Ecto neural progenitor cell (in vitro differentiated cells): Measurements from ENCODE around the gene SAMD9.
"Not testable (repeated sequence)": the region's sequence is repeated elsewhere in the genome, so short reads cannot be mapped to it uniquely, and the experiment has no call there.

Experiments
- DNase-seq: peaks from one replicate; pipeline ENCODE4 v3.0.0-alpha.2; 2018; ENCODE audit warnings: low spot score

SAMD9 gene

GRCh38 chr7:93120592-93121549, 3.1 kb upstream of the SAMD9 start:
- DNase-seq = no peak

DNA sequence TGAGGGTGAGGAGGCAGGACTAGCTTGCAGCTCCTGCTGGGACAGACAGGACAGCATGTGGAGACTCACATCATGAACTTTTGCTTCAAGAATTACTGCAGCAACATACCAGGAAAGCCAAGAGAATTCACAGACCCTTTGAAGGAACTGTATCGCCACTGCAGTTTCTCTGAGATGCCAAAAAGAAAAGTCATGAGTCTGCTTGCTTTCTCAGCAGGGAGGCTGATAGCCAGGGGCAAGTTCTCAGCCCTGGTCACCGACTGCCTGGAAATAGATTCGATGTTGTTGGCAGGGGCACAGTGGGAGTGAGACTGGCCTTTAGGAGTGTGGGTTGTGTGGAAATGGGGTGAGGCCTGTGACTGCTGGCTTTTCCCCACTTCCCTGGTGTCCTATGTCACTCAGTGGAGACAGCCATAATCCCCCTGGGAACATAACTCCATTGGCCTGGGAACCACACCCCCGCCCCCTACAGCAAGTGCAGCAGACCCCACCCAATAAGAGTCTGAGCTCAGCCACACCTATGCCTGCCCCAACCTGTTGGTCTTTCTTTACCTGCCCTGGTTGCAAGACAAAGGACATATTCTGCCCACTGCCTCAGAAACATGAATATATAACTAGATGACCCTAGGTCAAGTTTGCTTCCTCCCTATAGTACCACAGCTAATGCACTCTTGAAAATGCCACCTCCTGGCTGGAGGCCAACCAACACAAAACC, 1.6 kb upstream of the SAMD9 start:
- no peak for DNase-seq

- DNase-seq = no peak
Measured at GRCh38 chr7:93117327-93117726, 452 bp downstream of the SAMD9 start.

GRCh38 chr7:93115796-93116195, 2.0 kb downstream of the SAMD9 start:
- no peak for DNase-seq

DNA sequence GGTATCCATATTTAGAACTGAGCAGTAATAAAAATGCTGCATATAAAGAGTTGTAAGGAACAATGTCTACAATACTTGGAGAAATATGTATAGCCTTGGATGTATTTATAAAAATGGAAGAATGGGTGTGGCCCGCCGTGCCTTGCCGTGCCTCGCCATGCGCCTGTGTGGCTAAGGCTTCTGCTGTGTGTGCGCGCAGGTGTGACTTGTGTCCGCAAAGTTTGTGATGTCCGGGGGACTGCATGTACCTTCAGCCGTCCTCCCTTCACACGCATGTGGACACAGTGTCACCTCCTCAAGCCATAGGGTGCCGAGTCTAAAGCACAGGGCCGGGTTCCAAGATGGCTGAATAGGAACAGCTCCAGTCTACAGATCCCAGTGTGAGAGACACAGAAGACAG, 9.8 kb downstream of the SAMD9 start:
- no peak for DNase-seq

DNA sequence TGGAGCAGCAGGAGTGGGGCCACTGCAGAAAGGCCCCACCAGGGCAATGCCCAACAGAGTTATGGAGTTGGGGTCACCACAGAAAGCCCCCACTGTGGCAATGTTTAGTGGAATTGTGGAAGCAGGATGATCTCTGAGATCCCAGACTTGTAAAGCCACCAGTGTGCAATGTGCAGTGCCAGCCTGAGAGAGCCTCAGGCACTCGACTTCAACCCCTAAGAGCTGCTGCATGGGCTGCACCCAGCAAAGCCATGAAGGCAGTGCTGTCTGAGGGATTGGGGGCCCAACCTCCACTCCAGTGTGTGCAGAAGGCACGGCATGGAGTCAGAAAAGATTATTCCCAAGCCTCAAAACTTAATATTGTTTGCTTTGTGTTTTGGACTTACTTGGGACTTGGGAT, 20.4 kb downstream of the SAMD9 start:
- no peak for DNase-seq

DNA sequence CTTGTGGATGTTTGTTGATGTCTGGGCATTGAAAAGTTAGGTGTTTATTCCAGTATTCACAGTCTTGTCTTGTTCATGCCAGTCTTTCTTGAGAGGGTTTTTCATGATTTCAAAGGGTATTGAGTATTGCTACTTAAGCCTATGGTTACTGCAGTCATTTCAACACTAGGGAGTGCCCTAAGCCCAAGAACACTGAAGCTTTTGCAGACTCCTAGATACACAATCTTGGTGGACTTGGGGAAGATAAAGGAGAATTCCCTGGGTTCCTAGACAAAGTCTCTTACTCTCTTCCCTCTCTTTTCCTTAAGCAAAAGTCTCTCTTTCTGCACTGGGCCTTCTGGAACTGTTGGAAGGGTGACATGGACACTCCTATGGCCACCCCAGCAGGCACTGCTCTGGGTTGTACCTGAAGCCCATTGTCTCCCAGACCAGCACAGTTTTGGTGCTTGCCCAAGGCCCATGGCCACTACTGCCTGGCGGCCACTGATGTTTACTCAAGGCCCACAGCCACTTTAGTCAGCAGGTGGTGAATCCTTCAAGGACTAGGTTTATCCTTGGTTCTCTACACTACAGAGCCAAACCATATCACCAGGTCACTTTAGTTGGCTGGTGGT, 24.9 kb downstream of the SAMD9 start:
- no peak for DNase-seq

- not testable (repeated sequence) for DNase-seq
Measured at GRCh38 chr7:93073357-93073756, 44.4 kb downstream of the SAMD9 start.

- DNase-seq = no peak
Measured at GRCh38 chr7:93062599-93062998, 55.2 kb downstream of the SAMD9 start.

DNA sequence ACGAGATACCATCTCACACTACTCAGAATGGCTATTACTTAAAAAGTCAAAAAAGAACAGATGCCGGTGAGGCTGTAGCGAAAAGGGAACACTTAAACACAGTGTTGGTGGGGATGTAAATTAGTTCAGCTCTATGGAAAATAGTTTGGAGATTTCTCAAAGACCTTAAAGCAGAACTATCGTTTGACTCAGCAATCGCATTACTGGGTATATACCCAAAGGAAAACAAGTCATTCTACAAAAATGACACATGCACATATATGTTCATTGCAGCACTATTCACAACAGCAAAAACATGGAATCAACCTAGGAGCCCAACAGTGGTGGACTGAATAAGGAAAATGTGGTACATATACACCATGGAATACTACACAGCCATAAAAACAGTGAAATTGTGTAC, 56.9 kb downstream of the SAMD9 start:
- DNase-seq = no peak

DNA sequence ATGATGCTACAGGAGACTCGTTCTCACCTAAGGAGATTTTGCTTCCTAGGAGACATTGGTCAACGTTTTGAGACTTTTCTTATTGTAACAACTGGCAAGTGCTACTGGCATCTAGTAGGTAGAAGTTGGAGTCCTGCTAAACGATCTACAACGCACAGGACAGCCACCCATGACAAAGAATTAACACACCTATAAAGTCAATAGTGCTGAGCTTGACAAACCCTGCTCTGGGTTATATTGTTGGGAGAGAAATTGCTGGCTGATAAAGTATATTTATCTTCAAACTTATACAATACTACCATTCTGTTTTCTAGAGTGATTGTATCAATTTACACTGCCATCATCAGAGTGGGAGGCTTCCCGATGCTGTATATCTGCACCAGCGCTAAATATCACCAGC, 57.8 kb downstream of the SAMD9 start:
- DNase-seq = no peak

DNA sequence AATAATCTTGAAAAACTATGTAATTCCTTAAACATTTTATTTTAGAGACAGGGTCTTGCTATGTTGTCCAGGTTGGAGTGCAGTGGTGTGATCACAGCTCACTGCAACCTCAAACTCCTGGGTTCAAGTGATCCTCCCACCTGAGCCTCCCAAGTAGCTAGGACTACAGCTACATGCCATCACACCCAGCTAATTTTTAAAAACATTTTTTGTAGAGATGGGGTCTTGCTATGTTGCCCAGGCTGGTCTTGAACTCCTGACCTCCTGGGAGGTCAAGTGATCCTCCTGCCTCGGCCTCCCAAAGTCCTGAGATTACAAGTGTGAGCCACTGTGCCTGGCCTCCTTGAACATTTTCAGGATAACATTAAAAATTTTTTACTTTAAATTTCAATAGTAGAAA, 61.2 kb downstream of the SAMD9 start:
- DNase-seq = not testable (repeated sequence)

GRCh38 chr7:93055543-93056107, 62.2 kb downstream of the SAMD9 start:
- DNase-seq = no peak

DNA sequence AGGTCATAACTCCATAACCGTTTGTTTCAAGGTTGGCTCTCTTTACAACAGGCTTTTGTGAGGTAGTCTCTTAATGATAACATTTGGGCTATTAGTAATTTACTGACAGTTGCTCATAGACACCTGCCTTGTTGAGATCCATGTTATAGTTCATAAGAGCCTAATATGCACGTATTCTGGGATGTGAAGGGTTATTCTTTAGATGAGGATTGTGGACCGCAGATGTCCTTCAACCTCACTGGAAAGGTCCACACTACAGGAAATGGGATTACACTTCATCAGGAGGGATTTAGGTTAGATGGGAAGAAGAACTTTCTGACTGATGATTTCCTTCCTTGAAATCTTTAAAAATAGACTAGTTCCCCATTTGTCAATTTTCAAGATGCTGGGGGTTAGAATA, 62.8 kb downstream of the SAMD9 start:
- no peak for DNase-seq

DNA sequence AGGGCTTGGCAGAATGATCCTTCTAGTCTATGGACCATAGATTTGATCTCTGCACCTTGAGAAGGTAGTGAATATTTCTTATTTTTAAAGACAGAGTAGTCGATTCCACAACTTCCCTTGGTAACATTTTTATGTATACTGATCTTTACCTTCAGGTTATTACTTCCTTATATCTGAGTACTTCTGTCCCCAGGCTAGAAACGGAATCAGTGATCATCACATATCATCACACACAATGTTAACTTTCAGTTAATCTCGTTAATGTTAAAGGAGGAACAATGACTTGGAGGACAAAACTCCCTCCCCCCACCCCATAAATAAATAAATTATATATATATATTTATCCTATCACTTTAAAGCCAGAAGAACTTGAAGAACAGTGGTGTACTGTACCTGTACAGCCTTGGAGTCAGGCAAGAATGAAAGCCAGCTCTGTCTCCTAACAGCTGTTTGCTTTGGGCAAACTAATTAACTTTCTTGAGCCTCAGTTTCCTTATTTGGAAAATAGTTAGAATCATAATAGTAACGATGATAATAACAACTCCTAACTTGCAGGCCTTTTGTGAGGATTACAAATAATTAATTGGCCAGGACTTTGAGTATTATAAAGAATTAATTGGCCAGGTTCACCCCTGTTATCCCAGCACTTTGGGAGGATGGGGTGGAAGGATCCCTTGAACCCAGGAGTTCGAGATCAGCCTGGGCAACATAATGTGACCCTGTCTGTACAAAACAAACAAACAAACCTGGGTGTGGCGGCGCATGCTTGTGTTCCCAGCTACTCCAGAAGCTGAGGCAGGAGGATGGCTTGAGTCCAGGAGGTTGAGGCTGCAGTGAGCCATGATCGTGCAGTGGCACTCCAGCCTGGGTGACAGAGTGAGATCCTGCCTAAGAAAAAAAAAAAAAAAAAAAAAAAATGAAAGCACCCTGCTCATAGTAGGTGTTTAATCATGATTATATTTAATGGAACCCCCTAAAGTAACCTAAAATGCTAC, 63.5 kb downstream of the SAMD9 start:
- no peak for DNase-seq

- no peak for DNase-seq
Measured at GRCh38 chr7:93053209-93053948, 64.4 kb downstream of the SAMD9 start.

- no peak for DNase-seq
Measured at GRCh38 chr7:93051660-93052059, 66.1 kb downstream of the SAMD9 start.
